HG02938 (cell line): ENCODE results near the gene SLC35F2.
"Not testable (repeated sequence)": the region's sequence is repeated elsewhere in the genome, so short reads cannot be mapped to it uniquely, and the experiment has no call there.

Experiments
- ATAC-seq: cut with Tn5 transposase; IDR thresholded peaks from one replicate; pipeline ENCODE4 v1.9.1; 2021; ENCODE audit warnings: mild to moderate bottlenecking, moderate library complexity; ENCODE audit not compliant: unreplicated experiment

The SLC35F2 gene

GRCh38 chr11:107791343-107792048 is 67.1 kb downstream of the SLC35F2 start:
- no peak for ATAC-seq

- no peak for ATAC-seq
Observed at GRCh38 chr11:107789767-107790166, 68.8 kb downstream of the SLC35F2 start.

- no peak for ATAC-seq
Observed at GRCh38 chr11:107787733-107788132, 70.9 kb downstream of the SLC35F2 start.

- no peak for ATAC-seq
Observed at GRCh38 chr11:107785401-107785800, 73.2 kb downstream of the SLC35F2 start.

- no peak for ATAC-seq
Observed at GRCh38 chr11:107783121-107783520, 75.5 kb downstream of the SLC35F2 start.

- ATAC-seq, result no peak
Observed at GRCh38 chr11:107780775-107781174, 77.8 kb downstream of the SLC35F2 start.

- no peak for ATAC-seq
Observed at GRCh38 chr11:107780136-107780535, 78.5 kb downstream of the SLC35F2 start.

GRCh38 chr11:107778839-107779517 is 79.6 kb downstream of the SLC35F2 start:
- no peak for ATAC-seq

GRCh38 chr11:107777110-107777509 is 81.5 kb downstream of the SLC35F2 start:
- peak; percentile 77 for ATAC-seq

GRCh38 chr11:107776062-107776461 is 82.5 kb downstream of the SLC35F2 start:
- no peak for ATAC-seq

- ATAC-seq, result no peak
Observed at GRCh38 chr11:107770551-107770951, 88.0 kb downstream of the SLC35F2 start.

GRCh38 chr11:107769189-107769588 is 89.4 kb downstream of the SLC35F2 start:
- ATAC-seq, result no peak

GRCh38 chr11:107758719-107759355 is 99.8 kb downstream of the SLC35F2 start:
- not testable (repeated sequence) for ATAC-seq

- ATAC-seq, result no peak
Observed at GRCh38 chr11:107757661-107758060, 100.9 kb downstream of the SLC35F2 start.

GRCh38 chr11:107756553-107756952 is 102.0 kb downstream of the SLC35F2 start:
- ATAC-seq, result no peak

- ATAC-seq, result no peak
Observed at GRCh38 chr11:107752949-107753822, 105.4 kb downstream of the SLC35F2 start.

- no peak for ATAC-seq
Observed at GRCh38 chr11:107752508-107752907, 106.1 kb downstream of the SLC35F2 start.

GRCh38 chr11:107751082-107751481 is 107.5 kb downstream of the SLC35F2 start:
- no peak for ATAC-seq

- ATAC-seq, result no peak
Observed at GRCh38 chr11:107750313-107750712, 108.3 kb downstream of the SLC35F2 start.

- no peak for ATAC-seq
Observed at GRCh38 chr11:107747622-107748021, 111.0 kb downstream of the SLC35F2 start.

- ATAC-seq, result no peak
Observed at GRCh38 chr11:107744736-107745135, 113.9 kb downstream of the SLC35F2 start.
